H1 (cell line): Measurements from ENCODE around the gene IP6K1. TPM values are rescaled to one million over a fixed set of nuclear protein-coding genes. Genes with fewer than 3 reads are reported as not detected.

Experiments used
- polyA plus RNA-seq, 7 experiments: library from polyadenylated mRNA; depleted of rRNA in 3 of 7; stranded (reverse) in 5 of 7; unstranded in 2 of 7; fragments of >200 nt in 5 of 7; fragments of 200-250 nt in 2 of 7; gene quantifications; 1 replicate in 5 of 7; 2 replicates in 1 of 7; 4 replicates in 1 of 7; pipeline versions ENCODE4 v1.2.1 to v1.2.3, GENCODE V29; 2011 to 2013; ENCODE audit warnings: missing spikeins in 2 of 7, mixed read lengths in 2 of 7
- total RNA-seq: library from RNA; stranded (reverse); fragmentation: NEBNext Ultra II Directional; extraction: Animal tissue kit (Norgen Biotek cat#: 25700); gene quantifications from 2 replicates; pipeline ENCODE4 v1.2.1, GENCODE V29; 2021
- TF ChIP-seq, protein P1 (sequence below): fragments of 300-600 bp; sonication (generic); IDR thresholded peaks from 2 replicates; pipeline ENCODE4 v1.7.1; 2012; ENCODE audit warnings: low read length, moderate library complexity, mild to moderate bottlenecking, inconsistent platforms; ENCODE audit not compliant: insufficient replicate concordance

IP6K1 gene
- total and polyA plus RNA-seq, 2 of the 8 experiments (the other 6 are each of a cell fraction or from before 2014, with no cell fraction given) = 31.5 to 35.2 TPM

DNA sequence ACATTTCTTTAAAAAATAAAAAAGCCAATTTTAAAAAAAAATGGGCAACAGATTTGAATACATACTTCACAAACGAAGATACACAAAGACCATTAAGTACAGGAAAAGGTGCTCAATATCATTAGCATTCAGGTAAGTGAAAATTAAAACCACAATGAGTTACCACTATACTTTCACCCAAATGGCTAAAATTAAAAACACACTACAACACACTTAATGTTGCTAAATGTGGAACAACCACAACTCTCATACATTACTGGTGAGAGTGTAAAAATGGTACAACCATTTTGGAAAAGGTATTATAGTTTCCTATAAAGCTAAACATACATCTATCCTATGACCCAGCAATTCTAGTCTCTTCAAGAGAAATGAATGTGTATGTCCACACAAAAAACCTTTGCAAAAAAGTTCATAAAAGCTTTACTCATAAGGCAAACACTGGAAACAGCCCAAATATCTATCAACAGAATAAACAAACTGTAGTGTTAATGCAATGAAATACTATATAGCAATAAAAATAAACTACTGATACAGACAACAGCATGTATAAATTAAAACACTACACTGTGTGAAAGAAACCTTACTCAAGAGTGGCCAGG lies 14.9 kb downstream of the IP6K1 start (continued):
- TF ChIP-seq, protein P1, sequence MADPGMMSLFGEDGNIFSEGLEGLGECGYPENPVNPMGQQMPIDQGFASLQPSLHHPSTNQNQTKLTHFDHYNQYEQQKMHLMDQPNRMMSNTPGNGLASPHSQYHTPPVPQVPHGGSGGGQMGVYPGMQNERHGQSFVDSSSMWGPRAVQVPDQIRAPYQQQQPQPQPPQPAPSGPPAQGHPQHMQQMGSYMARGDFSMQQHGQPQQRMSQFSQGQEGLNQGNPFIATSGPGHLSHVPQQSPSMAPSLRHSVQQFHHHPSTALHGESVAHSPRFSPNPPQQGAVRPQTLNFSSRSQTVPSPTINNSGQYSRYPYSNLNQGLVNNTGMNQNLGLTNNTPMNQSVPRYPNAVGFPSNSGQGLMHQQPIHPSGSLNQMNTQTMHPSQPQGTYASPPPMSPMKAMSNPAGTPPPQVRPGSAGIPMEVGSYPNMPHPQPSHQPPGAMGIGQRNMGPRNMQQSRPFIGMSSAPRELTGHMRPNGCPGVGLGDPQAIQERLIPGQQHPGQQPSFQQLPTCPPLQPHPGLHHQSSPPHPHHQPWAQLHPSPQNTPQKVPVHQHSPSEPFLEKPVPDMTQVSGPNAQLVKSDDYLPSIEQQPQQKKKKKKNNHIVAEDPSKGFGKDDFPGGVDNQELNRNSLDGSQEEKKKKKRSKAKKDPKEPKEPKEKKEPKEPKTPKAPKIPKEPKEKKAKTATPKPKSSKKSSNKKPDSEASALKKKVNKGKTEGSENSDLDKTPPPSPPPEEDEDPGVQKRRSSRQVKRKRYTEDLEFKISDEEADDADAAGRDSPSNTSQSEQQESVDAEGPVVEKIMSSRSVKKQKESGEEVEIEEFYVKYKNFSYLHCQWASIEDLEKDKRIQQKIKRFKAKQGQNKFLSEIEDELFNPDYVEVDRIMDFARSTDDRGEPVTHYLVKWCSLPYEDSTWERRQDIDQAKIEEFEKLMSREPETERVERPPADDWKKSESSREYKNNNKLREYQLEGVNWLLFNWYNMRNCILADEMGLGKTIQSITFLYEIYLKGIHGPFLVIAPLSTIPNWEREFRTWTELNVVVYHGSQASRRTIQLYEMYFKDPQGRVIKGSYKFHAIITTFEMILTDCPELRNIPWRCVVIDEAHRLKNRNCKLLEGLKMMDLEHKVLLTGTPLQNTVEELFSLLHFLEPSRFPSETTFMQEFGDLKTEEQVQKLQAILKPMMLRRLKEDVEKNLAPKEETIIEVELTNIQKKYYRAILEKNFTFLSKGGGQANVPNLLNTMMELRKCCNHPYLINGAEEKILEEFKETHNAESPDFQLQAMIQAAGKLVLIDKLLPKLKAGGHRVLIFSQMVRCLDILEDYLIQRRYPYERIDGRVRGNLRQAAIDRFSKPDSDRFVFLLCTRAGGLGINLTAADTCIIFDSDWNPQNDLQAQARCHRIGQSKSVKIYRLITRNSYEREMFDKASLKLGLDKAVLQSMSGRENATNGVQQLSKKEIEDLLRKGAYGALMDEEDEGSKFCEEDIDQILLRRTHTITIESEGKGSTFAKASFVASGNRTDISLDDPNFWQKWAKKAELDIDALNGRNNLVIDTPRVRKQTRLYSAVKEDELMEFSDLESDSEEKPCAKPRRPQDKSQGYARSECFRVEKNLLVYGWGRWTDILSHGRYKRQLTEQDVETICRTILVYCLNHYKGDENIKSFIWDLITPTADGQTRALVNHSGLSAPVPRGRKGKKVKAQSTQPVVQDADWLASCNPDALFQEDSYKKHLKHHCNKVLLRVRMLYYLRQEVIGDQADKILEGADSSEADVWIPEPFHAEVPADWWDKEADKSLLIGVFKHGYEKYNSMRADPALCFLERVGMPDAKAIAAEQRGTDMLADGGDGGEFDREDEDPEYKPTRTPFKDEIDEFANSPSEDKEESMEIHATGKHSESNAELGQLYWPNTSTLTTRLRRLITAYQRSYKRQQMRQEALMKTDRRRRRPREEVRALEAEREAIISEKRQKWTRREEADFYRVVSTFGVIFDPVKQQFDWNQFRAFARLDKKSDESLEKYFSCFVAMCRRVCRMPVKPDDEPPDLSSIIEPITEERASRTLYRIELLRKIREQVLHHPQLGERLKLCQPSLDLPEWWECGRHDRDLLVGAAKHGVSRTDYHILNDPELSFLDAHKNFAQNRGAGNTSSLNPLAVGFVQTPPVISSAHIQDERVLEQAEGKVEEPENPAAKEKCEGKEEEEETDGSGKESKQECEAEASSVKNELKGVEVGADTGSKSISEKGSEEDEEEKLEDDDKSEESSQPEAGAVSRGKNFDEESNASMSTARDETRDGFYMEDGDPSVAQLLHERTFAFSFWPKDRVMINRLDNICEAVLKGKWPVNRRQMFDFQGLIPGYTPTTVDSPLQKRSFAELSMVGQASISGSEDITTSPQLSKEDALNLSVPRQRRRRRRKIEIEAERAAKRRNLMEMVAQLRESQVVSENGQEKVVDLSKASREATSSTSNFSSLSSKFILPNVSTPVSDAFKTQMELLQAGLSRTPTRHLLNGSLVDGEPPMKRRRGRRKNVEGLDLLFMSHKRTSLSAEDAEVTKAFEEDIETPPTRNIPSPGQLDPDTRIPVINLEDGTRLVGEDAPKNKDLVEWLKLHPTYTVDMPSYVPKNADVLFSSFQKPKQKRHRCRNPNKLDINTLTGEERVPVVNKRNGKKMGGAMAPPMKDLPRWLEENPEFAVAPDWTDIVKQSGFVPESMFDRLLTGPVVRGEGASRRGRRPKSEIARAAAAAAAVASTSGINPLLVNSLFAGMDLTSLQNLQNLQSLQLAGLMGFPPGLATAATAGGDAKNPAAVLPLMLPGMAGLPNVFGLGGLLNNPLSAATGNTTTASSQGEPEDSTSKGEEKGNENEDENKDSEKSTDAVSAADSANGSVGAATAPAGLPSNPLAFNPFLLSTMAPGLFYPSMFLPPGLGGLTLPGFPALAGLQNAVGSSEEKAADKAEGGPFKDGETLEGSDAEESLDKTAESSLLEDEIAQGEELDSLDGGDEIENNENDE = no peak
